ENCODE results near the gene IGFBP5.

IGFBP5 gene

DNA sequence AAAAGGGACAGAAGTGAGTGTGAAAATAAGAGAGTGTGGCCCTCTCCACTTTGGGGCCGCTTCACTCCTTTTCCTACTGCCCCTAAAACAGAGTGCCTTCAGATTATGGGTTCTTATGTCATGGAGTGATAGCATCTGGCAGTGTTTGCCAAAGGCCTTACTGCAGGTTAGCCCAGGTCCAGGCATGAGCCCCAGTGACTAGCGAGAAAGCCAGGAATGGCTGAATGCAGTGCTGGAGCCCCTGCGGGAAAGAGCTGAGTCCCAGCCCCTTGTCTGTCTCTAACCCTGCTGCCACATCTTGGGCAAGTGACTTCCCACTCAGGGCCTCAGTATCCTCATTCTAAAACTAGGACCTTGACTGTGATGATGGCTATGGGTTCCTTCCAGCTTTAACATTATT lies 6.0 kb downstream of the IGFBP5 start:
- in situ Hi-C loops (cut with HindIII; ENCODE audit: low sequenced_read_pairs): no loop called here

- in situ Hi-C loops (cut with HindIII; ENCODE audit: low sequenced_read_pairs): no loop called here
These were observed 6.5 kb downstream of the IGFBP5 start for GRCh38 chr2:216688731-216689340.

DNA sequence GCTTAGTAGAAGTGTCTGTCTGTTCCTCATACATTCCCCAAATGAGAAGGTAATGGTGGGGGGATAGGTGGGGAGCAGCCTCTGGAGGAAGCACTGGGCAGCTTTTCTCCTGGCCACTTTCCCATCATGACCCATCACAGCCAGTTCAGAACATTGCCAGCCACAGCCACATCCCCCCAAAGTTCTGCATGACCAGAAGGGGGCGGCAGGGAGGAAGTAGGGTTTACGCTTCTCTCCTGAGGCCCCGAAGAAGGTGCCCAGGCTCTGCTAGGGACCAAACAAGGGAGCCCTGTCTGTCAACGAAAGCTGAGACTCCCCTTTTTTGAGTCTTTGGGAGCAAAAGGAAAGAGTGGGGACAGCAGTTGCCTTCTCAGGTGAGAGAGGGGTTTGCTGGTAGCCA lies 7.7 kb downstream of the IGFBP5 start:
- in situ Hi-C loops (cut with HindIII; ENCODE audit: low sequenced_read_pairs): no loop called here

- in situ Hi-C loops (cut with HindIII; ENCODE audit: low sequenced_read_pairs): no loop called here
These were observed 8.2 kb downstream of the IGFBP5 start for GRCh38 chr2:216687111-216687510.

DNA sequence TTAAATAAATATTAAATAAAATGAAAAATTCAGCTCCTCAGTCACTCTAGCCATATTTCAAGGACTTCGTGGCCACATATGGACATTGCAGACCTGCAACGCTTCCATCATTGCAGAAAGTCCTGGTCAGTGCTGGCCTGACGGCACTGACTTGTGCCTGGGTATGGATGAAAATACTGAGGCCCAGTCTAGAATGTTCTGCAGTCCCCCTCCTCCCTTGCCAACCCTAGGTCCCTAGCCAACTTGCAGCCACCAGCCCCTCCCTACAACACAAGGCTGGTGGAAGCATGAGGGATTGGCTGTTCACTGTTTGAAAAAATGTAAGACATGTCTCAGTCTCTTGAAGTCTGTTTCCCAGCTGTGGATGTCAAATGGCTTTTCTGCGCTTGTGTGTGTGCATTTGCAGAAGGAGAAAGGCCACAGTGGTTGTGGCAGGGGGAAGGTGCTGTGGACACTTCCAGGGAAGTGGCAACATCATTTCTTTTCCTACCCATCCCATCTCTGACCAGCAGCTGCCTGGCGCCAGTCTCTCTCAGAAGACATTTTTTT lies 9.9 kb downstream of the IGFBP5 start:
- in situ Hi-C loops (cut with HindIII; ENCODE audit: low sequenced_read_pairs): no loop called here

GRCh38 chr2:216683846-216684245 lies 11.5 kb downstream of the IGFBP5 start:
- in situ Hi-C loops (cut with HindIII; ENCODE audit: low sequenced_read_pairs): no loop called here

- in situ Hi-C loops (cut with HindIII; ENCODE audit: low sequenced_read_pairs): no loop called here
These were observed 13.7 kb downstream of the IGFBP5 start for GRCh38 chr2:216681683-216682082.

DNA sequence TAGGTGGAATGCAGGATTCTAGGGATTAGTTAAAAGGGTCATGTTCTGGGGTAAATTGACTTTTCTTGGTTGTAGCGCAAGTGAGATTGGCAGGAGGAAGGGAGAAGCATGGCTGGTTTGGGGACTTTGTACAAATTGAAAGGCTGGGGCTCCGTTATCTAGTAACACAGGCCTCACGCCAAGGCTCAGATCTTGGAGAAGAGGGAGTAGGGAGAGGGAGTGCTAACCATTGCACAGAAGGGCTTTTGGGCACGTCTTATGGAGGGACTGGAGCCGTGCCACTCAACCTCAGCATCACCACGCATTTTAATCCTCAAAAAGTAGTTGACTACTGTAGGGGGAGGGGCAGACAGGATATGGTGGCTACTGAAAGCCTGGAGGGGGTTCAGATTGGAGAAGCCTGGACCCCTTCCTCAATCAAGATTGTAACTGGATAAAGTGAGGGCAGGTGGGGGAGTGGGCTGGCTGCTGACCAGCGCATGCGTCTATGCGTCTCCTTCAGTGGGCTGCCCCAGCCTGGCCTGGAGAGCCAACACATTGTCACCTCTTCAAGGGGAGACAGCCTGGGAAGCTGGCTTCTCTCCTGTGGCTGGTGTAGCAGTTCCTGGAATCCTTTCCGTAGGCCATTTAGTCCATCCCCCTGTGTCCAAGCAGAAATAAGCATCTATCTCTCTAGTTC lies 14.3 kb downstream of the IGFBP5 start:
- in situ Hi-C loops (cut with HindIII; ENCODE audit: low sequenced_read_pairs): no loop called here

- in situ Hi-C loops (cut with HindIII; ENCODE audit: low sequenced_read_pairs): no loop called here
These were observed 15.7 kb downstream of the IGFBP5 start for GRCh38 chr2:216679658-216680024.

GRCh38 chr2:216678813-216679657 lies 16.3 kb downstream of the IGFBP5 start:
- in situ Hi-C loops (cut with HindIII; ENCODE audit: low sequenced_read_pairs): no loop called here

- in situ Hi-C loops (cut with HindIII; ENCODE audit: low sequenced_read_pairs): no loop called here
These were observed 17.3 kb downstream of the IGFBP5 start for GRCh38 chr2:216678098-216678465.

- in situ Hi-C loops (cut with HindIII; ENCODE audit: low sequenced_read_pairs): no loop called here
These were observed 17.8 kb downstream of the IGFBP5 start for GRCh38 chr2:216677439-216678097.

GRCh38 chr2:216676630-216677029 lies 18.7 kb downstream of the IGFBP5 start:
- in situ Hi-C loops (cut with HindIII; ENCODE audit: low sequenced_read_pairs): no loop called here

GRCh38 chr2:216674376-216674775 lies 21.0 kb downstream of the IGFBP5 start:
- in situ Hi-C loops (cut with HindIII; ENCODE audit: low sequenced_read_pairs): loop anchor here (25.0 kb wide), 1 partner anchor 162 kb away; no protein-coding TSS in a partner anchor

DNA sequence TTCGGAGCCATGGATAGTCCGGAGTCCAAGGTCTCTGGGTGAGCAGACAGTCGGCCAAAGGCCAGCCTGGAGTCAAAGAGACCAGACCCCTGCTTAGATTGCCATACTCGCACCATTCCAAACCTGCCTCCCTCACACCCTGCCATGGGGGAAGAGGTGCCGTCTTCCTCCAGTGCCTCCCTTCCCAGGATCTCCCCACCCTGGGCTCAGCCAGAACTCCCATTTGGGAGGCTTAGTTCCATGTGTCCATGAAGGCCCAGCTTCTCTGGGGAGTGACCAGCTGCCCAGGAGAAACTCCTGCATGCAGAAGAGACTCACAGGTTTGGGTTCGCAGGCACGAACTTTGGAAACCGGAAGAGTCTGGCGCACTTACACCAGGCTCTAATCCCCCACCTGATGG lies 21.7 kb downstream of the IGFBP5 start:
- in situ Hi-C loops (cut with HindIII; ENCODE audit: low sequenced_read_pairs): loop anchor here (25.0 kb wide), 1 partner anchor 161 kb away; no protein-coding TSS in a partner anchor

GRCh38 chr2:216673021-216673420 lies 22.3 kb downstream of the IGFBP5 start:
- in situ Hi-C loops (cut with HindIII; ENCODE audit: low sequenced_read_pairs): loop anchor here (25.0 kb wide), 1 partner anchor 161 kb away; no protein-coding TSS in a partner anchor

GRCh38 chr2:216672466-216672865 lies 22.9 kb downstream of the IGFBP5 start:
- in situ Hi-C loops (cut with HindIII; ENCODE audit: low sequenced_read_pairs): loop anchor here (25.0 kb wide), 1 partner anchor 160 kb away; no protein-coding TSS in a partner anchor

DNA sequence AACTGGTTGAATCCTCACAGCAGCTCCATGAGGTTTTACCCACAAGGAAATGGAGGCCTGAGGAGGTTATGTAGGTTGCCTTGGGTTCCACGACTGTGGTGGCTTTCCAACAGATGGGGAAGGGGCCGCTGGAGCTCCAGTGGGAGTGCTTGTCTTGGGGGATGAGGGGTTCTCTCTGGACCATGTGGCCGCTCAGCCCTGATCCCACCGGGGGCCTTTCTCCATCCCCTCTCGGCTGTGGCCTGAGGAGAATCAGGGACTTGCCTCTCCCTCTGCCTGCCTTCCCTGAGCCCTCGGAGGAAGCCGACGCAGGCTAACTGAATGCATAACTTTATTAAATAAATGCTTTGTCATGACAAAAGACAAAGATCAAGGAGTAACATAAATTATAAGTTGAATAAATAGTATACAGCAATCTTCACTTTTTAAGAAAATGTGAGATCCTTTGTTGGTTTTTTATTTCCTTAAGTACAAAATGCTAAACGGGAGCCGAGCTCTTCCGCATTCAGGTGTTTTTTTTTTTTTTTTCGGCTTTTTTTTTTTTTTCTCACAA lies 23.5 kb downstream of the IGFBP5 start:
- in situ Hi-C loops (cut with HindIII; ENCODE audit: low sequenced_read_pairs): loop anchor here (25.0 kb wide), 1 partner anchor 160 kb away; no protein-coding TSS in a partner anchor

- in situ Hi-C loops (cut with HindIII; ENCODE audit: low sequenced_read_pairs): loop anchor here (25.0 kb wide), 1 partner anchor 159 kb away; no protein-coding TSS in a partner anchor
These were observed 24.3 kb downstream of the IGFBP5 start for GRCh38 chr2:216671081-216671411.

DNA sequence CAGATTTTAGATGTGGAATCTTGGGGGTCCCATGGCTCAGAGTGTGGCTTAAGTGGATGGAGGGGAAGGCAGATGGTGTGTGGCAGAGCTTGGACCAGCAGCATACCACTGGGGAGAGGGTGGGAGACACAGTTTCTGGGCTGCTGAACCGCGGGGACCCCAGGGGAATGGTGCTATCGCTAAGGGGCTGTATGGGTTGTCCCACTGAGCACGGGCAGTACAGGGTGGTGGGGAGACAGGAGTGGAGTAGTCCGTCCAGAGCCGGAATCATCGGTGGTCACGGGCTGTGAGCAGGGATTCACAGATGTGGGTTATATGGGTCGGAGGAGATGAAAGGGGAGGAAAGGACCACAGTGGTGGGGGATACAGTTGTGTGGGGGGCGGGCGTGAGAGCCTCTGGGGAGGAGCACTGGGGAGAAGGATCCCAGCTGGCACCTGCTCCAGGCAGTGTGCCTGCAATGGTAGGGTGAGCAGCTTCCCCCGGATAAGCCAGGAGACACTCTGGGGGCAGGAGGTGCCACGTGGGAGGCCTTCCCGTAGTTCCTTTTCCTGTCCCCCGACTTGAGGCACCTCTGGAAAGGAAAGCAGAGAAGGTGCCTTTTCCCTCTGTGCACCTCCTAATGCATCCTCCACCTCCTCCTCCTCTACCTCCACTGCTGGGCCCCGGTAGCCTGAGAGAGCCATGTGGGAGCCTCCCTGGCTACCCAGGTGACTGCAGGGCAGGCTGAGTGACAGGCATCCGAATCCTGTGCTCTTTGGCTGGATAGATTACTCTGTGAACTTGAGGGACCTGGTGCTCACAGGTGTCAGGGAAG lies 24.9 kb downstream of the IGFBP5 start:
- in situ Hi-C loops (cut with HindIII; ENCODE audit: low sequenced_read_pairs): loop anchor here (25.0 kb wide), 1 partner anchor 158 kb away; no protein-coding TSS in a partner anchor
